Fibroblast of villous mesenchyme (primary cell): Measurements from ENCODE around the gene MANBA. TPM values are rescaled to one million over a fixed set of nuclear protein-coding genes. Genes with fewer than 3 reads are reported as not detected.
A peak's percentile ranks its signal among the peaks of the same experiment; 100 is the strongest.
"Not testable (repeated sequence)": the region's sequence is repeated elsewhere in the genome, so short reads cannot be mapped to it uniquely, and the experiment has no call there.

Source experiments
- DNase-seq: peaks from one replicate; pipeline ENCODE4 v3.0.0-alpha.2; 2010; ENCODE audit warnings: low read depth
- H3K4me3 ChIP-seq: 2 replicates; pipeline ENCODE4 v1.5.1; 2011; ENCODE audit warnings: low read depth, mild to moderate bottlenecking, low read length
- total RNA-seq: library from RNA; depleted of rRNA; stranded (reverse); fragments of >200 nt; gene quantifications from 2 replicates; pipeline ENCODE4 v1.2.3, GENCODE V29; 2012
- TF ChIP-seq, protein P1 (sequence below): IDR thresholded peaks from 2 replicates; pipeline ENCODE4 v1.5.1; 2012; ENCODE audit warnings: low read depth, mild to moderate bottlenecking, low read length; ENCODE audit not compliant: insufficient read depth

The MANBA gene
- total RNA-seq, 1 donor = 53.5 TPM

DNA sequence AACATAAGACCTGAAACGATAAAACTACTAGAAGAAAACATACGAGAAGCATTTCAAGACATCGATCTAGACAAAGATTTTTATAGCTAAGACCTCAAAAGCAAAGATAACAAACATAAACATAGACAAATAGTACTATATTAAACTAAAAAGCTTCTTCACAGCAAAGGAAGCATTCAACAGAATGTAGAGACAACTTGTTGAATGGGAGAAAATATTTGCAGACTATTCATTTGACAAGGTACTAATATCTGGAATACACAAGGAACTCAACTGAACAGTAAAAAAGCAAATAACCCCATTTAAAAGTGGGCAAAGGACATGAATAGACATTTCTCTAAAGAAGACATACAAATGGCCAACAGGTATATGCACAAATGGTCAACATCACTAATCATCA lies 49.8 kb downstream of the MANBA start:
- DNase-seq = no peak
- H3K4me3 ChIP-seq = no peak overlapping the region
- TF ChIP-seq, protein P1, sequence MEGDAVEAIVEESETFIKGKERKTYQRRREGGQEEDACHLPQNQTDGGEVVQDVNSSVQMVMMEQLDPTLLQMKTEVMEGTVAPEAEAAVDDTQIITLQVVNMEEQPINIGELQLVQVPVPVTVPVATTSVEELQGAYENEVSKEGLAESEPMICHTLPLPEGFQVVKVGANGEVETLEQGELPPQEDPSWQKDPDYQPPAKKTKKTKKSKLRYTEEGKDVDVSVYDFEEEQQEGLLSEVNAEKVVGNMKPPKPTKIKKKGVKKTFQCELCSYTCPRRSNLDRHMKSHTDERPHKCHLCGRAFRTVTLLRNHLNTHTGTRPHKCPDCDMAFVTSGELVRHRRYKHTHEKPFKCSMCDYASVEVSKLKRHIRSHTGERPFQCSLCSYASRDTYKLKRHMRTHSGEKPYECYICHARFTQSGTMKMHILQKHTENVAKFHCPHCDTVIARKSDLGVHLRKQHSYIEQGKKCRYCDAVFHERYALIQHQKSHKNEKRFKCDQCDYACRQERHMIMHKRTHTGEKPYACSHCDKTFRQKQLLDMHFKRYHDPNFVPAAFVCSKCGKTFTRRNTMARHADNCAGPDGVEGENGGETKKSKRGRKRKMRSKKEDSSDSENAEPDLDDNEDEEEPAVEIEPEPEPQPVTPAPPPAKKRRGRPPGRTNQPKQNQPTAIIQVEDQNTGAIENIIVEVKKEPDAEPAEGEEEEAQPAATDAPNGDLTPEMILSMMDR = no peak

DNA sequence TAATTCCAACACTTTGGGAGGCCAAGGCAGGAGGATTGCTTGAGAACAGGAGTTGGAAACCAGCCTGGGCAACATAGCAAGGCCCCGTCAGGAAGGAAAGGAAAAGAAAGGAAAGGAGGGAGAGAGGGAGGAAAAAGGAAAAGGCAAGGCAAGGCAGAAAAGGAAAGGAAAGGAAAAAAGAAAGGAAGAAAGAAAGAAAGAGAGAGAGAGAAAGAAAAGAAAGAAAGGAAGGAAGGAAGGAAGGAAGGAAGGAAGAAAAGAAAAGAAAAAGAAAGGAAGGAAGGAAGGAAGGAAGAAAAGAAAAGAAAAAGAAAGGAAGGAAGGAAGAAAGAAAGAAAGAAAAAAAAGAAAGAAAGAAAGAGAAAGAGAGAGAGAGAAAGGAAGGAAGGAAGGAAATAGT lies 51.7 kb downstream of the MANBA start:
- not testable (repeated sequence) for H3K4me3 ChIP-seq, DNase-seq

DNA sequence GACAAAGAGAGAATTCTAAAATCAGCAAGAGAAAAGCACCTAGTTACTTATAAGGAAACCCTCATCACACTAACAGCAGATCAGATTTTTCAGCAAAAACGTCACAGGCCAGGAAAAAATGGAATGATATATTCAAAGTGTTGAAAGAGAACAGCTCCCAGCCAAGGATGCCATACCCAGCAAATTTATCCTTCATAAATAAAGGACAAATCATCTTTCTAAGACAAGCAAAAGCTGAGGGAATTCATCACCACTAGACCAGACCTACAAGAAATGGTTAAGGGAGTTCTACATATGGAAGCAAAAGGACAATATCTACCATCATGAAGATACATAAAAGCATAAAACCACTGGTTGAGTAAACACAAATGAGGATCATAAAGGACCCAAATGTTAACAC lies 53.6 kb downstream of the MANBA start:
- no peak overlapping the region for H3K4me3 ChIP-seq
- DNase-seq = no peak
- TF ChIP-seq, protein P1 = no peak

DNA sequence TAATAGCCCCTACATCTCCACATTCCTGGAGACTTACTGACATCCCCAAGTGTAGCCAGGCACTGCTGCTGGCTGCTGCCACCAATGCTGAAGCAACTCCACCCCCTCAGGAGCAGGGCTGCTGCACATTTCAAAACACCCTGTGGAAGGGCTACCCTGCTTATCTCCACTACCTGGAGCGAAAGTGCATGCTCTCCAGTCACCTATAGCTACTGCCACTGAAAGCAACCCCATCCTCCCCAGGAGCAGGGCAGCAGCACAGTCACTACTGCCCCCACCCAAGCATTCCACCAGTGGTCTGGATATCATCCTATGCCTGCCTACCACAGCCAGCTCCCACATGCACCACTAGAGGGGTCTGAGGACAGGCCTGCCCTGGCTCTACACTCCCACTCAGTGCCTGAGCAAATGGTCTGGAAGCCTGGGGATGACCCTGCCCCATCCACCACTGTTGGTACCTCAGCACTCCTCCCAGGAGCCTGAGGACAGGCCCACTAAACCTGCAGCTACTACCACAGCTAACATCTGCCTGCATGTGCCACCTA lies 55.3 kb downstream of the MANBA start:
- no peak overlapping the region for H3K4me3 ChIP-seq
- TF ChIP-seq, protein P1 = no peak
- no peak for DNase-seq

DNA sequence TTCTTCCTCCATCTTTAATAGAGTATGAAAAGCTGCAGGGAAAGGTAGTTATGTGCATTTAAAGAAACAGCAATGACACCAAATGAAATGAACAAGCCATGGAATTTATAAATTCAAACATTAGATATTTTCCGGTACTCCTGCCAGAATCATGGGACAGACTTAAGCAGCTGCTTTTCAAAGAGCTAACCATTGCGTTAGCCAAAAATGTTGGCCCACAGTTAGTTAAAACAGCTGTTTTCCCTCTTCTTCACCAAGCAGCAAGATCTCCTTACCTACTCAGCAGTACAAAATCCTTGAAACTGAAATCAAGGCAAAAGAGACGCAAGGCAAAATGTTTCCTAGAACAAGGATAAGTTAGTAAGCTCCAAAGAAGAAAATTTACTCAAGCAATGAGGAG lies 64.0 kb downstream of the MANBA start:
- peak; percentile 39 for DNase-seq
- TF ChIP-seq, protein P1 = no peak

DNA sequence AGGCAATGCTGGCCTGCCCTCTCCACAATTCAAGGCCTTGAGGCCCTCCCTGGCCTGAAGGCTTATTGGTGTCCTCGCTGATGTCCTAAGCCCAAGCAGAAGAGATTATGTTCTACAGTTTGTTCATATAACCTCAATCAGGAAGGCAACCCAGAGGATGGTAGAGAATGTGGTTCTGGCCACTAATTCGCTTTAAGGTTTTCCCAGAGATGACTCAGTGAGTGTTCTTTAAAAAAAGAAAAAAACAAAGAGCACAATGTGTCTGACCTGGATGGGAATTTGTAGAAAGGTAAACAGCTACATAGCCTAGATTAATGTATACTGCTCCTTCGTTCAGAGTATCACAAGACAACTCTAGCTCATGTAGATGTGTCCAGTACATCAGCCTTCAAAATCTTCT lies 66.0 kb downstream of the MANBA start:
- TF ChIP-seq, protein P1 = no peak
- DNase-seq = no peak
- no peak overlapping the region for H3K4me3 ChIP-seq

More for the DNA sequence above, 64.0 kb downstream of the MANBA start:
- H3K4me3 ChIP-seq = no peak overlapping the region

DNA sequence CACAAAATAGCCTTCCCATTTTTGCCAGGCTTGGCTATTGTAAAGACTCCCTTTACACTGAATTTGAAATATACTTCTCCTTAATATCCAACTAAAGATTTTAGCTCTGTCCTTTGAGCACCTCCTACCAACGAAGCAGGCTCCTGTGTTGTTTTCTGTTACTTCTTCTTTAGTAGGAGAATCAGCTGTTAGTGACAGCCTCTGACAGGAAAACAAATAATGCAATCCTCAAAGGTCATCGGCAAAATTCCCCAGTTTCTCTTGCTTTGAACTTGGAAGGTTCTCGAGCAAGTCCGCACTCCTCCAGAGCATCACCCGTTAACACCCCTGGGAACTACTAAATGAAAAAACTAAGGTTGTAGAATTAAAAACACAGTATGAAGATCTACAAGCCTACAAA lies 66.9 kb downstream of the MANBA start:
- no peak overlapping the region for H3K4me3 ChIP-seq
- no peak for DNase-seq
- TF ChIP-seq, protein P1 = no peak
